LNCaP clone FGC (cell line): ENCODE measurements around the gene LAMC1.
A peak's percentile ranks its signal among the peaks of the same experiment; 100 is the strongest.

Source experiments
- DNase-seq: peaks from one replicate; pipeline ENCODE4 v3.0.0-alpha.2; 2011; ENCODE audit warnings: low read depth
- H3K4me3 ChIP-seq: 2 replicates; pipeline ENCODE4 v1.5.1; 2011; ENCODE audit warnings: mild to moderate bottlenecking, low read depth, low read length, control low read depth
- TF ChIP-seq, protein P1 (sequence below): IDR thresholded peaks from 2 replicates; pipeline ENCODE4 v1.5.1; 2012; ENCODE audit warnings: mild to moderate bottlenecking; ENCODE audit not compliant: control insufficient read depth, insufficient read depth; ENCODE audit errors: extremely low read depth

Gene LAMC1

DNA sequence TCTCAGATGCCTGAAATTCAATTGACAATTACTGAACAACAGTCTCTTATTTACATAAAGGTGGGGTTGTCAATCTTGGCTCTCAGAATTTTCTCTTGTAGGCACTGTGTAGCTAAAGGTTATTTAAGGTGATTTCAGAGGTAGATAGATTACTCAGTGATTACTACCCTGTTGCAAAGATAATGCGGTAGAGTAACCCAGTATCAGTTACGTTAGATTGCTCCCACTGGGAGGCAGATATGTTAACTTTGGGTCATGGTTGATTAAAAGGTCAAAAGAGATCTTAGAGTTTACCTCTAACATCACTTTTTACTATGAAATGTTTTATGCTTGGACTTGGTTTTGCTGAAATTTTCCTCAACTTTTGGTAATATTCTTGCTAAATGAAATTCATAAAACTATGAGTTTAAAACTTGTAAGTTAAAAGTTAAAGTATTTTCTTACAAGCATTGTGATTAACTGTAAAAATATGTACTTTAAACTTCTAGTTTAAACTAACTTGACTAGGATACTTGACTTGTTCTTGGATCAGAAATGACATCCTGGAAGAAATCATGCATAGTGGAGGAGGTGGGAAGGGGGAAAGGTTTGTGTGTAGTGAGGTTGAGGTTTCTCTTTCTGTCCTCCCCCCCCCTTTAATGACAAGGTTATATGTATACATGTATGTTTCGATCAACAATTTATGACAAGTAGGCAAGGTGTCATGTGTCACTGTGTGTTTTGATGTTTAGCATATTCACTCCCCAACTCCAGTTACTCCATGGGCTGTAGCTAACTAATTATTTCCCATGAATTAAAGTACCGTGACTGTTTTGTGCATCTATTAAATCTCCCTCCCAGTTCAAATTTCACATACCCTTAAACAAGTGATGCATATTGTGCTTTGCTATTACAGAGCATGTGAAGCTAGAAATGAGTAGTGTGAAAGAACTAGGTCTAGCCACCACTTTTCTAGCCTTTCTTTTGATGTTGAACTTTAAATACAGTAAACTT, 2.9 kb downstream of the LAMC1 start:
- DNase-seq: no peak
- peak overlapping the region; percentile 79 for H3K4me3 ChIP-seq
- TF ChIP-seq, protein P1, sequence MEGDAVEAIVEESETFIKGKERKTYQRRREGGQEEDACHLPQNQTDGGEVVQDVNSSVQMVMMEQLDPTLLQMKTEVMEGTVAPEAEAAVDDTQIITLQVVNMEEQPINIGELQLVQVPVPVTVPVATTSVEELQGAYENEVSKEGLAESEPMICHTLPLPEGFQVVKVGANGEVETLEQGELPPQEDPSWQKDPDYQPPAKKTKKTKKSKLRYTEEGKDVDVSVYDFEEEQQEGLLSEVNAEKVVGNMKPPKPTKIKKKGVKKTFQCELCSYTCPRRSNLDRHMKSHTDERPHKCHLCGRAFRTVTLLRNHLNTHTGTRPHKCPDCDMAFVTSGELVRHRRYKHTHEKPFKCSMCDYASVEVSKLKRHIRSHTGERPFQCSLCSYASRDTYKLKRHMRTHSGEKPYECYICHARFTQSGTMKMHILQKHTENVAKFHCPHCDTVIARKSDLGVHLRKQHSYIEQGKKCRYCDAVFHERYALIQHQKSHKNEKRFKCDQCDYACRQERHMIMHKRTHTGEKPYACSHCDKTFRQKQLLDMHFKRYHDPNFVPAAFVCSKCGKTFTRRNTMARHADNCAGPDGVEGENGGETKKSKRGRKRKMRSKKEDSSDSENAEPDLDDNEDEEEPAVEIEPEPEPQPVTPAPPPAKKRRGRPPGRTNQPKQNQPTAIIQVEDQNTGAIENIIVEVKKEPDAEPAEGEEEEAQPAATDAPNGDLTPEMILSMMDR: no peak

DNA sequence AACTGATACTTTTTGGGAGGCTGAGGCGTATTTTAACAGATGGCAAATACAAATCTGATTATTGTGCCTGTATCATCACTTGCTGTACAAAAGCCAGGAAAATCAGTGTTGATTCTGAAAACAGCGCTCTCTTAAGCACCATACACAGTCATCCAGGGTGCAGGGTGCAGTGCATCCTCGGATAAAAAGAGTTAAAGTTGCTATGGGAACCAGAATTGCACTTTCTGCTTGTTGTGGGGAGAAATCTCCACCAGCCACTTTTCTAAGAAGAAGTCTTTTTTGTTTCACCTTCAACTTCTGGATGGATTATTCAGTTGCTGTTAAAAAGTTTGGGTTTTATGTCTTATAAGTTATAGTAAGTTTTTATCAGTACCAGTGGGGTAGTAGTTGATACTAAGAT, 3.8 kb downstream of the LAMC1 start:
- no peak for DNase-seq
- TF ChIP-seq, protein P1: no peak
- H3K4me3 ChIP-seq: no peak overlapping the region

DNA sequence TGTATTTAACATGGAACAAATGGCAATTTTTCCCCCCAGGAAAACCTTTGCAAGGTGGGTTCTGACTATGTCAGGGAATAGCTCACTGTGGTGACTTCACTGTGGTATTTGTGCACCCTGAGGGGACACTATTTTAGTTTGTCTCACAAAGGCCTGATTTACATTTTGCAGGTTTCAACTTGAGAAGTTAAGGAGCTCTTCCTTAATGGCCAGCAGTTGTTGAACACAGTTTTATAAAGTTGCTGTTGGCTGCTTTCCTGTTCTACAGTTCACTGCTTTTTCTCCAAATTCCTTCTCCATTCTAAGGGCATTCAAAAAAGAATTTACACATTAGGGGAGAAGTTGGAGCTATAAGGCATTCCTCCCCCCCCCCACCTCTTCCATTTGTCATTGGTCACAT, 4.6 kb downstream of the LAMC1 start:
- no peak overlapping the region for H3K4me3 ChIP-seq
- TF ChIP-seq, protein P1: no peak
- no peak for DNase-seq

DNA sequence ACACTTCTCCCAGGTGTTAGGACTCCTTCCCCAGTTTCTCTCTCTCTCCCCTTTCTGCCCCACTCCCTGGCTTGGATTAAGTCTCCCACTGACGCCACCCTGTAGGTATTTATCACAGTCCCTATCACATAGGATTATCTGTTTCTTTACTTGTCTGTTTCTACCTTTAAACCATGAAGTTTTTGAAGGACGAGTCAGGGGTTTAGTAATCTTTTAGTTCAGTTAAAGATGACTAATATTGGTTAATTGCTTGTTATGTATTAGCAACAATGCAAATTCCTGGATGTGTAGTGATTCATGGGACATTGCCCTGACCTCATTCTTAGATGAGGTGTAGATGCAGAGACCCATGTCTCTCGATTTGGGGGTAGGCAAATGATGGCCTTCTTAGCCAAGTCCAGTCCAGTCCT, 6.4 kb downstream of the LAMC1 start:
- no peak overlapping the region for H3K4me3 ChIP-seq
- no peak for DNase-seq
- TF ChIP-seq, protein P1: no peak

DNA sequence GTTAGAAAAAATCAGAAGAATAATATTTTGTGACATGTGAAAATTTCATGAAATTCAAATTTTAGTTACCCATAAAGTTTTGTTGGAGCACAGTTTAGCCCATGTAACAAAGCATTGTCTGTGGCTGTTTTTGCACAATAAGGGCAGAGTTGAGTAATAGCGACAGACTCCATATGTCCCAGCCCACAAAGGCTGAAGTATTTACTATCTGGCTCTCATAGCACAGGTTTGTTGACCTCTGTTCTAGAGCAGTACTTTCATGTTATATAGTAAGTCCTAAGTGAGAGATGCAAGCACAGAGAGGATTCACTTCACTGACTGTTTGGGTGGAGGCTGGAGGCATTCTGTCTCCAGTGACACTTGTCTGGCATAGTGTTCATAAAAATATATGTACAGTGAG, 6.8 kb downstream of the LAMC1 start:
- TF ChIP-seq, protein P1: no peak
- DNase-seq: no peak
- no peak overlapping the region for H3K4me3 ChIP-seq

DNA sequence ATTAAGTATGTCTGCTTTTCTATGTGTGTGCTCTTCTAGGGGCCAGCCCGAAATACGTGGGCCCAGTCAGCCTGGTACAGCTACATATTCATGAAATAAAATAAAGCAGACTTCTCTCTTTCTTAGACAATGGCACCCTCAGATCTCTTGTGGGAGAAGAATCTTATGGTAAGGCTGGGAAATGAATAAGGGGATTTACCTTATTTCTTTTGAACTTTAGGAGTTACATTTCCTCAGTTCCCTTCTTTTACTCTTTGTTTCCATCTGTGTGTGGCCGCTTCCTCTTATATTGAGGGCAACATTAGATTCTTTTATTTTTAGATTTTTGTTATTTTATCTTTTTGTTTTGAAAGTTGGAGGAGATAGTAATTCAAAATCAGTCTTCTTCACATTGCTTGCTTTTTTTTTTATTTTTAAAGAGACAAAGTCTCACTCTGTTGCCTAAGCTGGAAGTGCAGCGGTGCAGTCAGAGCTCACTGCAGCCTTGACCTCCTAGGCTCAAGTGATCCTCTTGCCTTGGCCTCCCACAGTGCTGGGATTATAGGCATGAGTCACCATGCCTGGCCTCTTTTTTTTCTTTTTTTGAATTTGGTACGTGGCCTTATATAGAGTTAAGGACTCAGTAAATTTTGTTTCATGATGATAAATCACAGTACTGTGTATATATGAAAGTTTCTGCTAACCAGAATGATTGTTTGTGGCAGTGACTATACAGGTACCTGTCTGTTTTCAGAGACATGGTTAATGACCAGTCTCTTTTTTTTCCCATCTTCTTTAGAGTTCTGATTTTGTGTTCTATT, 9.1 kb downstream of the LAMC1 start:
- H3K4me3 ChIP-seq: no peak overlapping the region
- DNase-seq: no peak
- TF ChIP-seq, protein P1: no peak
